Keratinocyte (primary cell): Measurements from ENCODE around the gene PCBD2. TPM values are rescaled to one million over a fixed set of nuclear protein-coding genes. Genes with fewer than 3 reads are reported as not detected.

Experiments
- DNase-seq: peaks from one replicate; pipeline ENCODE4 v3.0.0-alpha.2; 2011; ENCODE audit warnings: low read depth, missing footprints, low spot score
- FAIRE-seq: peaks from 2 replicates; lab custom pipeline; 2011; peaks lifted over from hg19 to GRCh38; lab: Jason Lieb, UNC
- H2AFZ ChIP-seq: 2 replicates; pipeline ENCODE4 v1.6.0; 2012; ENCODE audit warnings: low read length, control low read depth, inconsistent platforms; ENCODE audit not compliant: control insufficient read depth
- H3K27ac ChIP-seq: 2 replicates; pipeline ENCODE4 v1.5.1; 2011; ENCODE audit warnings: low read length; ENCODE audit not compliant: control insufficient read depth, insufficient read depth
- H3K27me3 ChIP-seq: 3 replicates; pipeline ENCODE4 v1.6.0; 2011; ENCODE audit warnings: low read length; ENCODE audit not compliant: control insufficient read depth, insufficient read depth; ENCODE audit errors: extremely low read depth
- H3K36me3 ChIP-seq, 2 experiments: 2 replicates in 1 of 2; 3 replicates in 1 of 2; pipeline ENCODE4 v1.5.1; 2011; ENCODE audit warnings: low read length in 2 of 2, mild to moderate bottlenecking in 1 of 2; ENCODE audit not compliant: control insufficient read depth in 2 of 2, insufficient read depth in 2 of 2; ENCODE audit errors: extremely low read depth in 1 of 2
- H3K4me1 ChIP-seq: 3 replicates; pipeline ENCODE4 v1.5.1; 2011; ENCODE audit warnings: low read length; ENCODE audit not compliant: control insufficient read depth, insufficient read depth; ENCODE audit errors: extremely low read depth
- H3K4me2 ChIP-seq: 3 replicates; pipeline ENCODE4 v1.6.0; 2011; ENCODE audit warnings: low read depth, low read length; ENCODE audit not compliant: control insufficient read depth, insufficient read depth; ENCODE audit errors: extremely low read depth
- H3K4me3 ChIP-seq, 3 experiments: fragments of 200-600 bp in 1 of 3; sonication (generic) in 1 of 3; 2 replicates in 2 of 3; 3 replicates in 1 of 3; pipeline ENCODE4 v1.5.1; 2011 to 2016; ENCODE audit warnings: low read length in 3 of 3, mild to moderate bottlenecking in 3 of 3, control low read depth in 2 of 3, inconsistent platforms in 1 of 3, low read depth in 1 of 3, mixed read lengths in 1 of 3, mixed run types in 1 of 3, moderate library complexity in 1 of 3; ENCODE audit not compliant: control insufficient read depth in 2 of 3, insufficient read depth in 2 of 3; ENCODE audit errors: extremely low read depth in 1 of 3
- H3K79me2 ChIP-seq: 2 replicates; pipeline ENCODE4 v1.6.0; 2012; ENCODE audit warnings: low read length; ENCODE audit not compliant: control insufficient read depth, insufficient read depth
- H3K9ac ChIP-seq: 3 replicates; pipeline ENCODE4 v1.6.0; 2011; ENCODE audit warnings: low read length; ENCODE audit not compliant: control insufficient read depth, insufficient read depth; ENCODE audit errors: extremely low read depth
- H3K9me1 ChIP-seq: 3 replicates; pipeline ENCODE4 v1.6.0; 2011; ENCODE audit warnings: low read length; ENCODE audit not compliant: control insufficient read depth, insufficient read depth; ENCODE audit errors: extremely low read depth
- H3K9me3 ChIP-seq: 2 replicates; pipeline ENCODE4 v1.5.1; 2012; ENCODE audit warnings: low read depth, low read length; ENCODE audit not compliant: control insufficient read depth
- H4K20me1 ChIP-seq: 3 replicates; pipeline ENCODE4 v1.6.0; 2011; ENCODE audit warnings: low read length; ENCODE audit not compliant: control insufficient read depth, insufficient read depth; ENCODE audit errors: extremely low read depth
- EZH2 ChIP-seq: IDR thresholded peaks from one replicate; pipeline ENCODE4 v1.6.1; 2012; ENCODE audit warnings: inconsistent platforms, mild to moderate bottlenecking, low read length, moderate library complexity
- dilution Hi-C: fragments of 300-500 bp; cut with MboI; formaldehyde crosslinking; loops from one replicate; pipeline ENCODE4 v1.7.0; 2020; ENCODE audit warnings: low sequenced_read_pairs; ENCODE audit not compliant: extremely low pct_ligation_motif_present
- polyA plus RNA-seq, 5 experiments: library from polyadenylated mRNA; depleted of rRNA in 3 of 5; stranded (reverse) in 3 of 5; stranded (forward) in 1 of 5; unstranded in 1 of 5; fragments of >200 nt; gene quantifications; 1 replicate in 1 of 5; 2 replicates in 3 of 5; 3 replicates in 1 of 5; pipeline versions ENCODE4 v1.2.1 to v1.2.3, GENCODE V29; 2011 to 2012; ENCODE audit warnings: missing spikeins in 2 of 5, low read depth in 1 of 5, low replicate concordance in 1 of 5
- TF ChIP-seq, protein P1 (sequence below), 3 experiments: IDR thresholded peaks in 1 of 3; conservative IDR thresholded peaks in 1 of 3; optimal IDR thresholded peaks in 1 of 3; 2 replicates in 2 of 3; 3 replicates in 1 of 3; pipeline versions ENCODE3 to v1.5.1; 2011; ENCODE audit warnings: low read length in 3 of 3, mild to moderate bottlenecking in 3 of 3, moderate library complexity in 2 of 3, control low read depth in 1 of 3, inconsistent platforms in 1 of 3; ENCODE audit not compliant: insufficient read depth in 2 of 3; ENCODE audit errors: extremely low read depth in 1 of 3

PCBD2 gene
- polyA plus RNA-seq, 1 donor (not counting 4 experiments of a cell fraction or from before 2014, with no cell fraction given): 6.2 TPM

DNA sequence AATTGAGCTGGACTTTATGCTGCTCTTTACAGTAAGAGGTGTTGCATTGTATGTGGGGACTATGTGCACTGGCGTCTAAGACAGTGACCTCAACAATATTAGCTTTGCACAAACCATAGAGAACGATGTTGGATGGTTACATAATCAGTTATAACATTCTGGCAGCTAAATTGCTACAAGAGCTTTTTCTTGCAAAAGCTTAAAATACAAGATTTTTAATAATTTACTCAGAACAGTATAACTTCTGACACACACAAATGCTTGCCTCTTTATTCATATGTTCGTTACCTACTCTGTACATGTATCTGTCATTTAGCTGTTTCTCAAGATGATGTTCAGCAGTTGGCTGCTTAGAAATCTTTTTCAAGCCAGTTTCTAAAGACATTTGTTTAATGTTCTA is 47.5 kb upstream of the PCBD2 start:
- no peak overlapping the region for H2AFZ ChIP-seq
- no peaks in the 10 kb centered on the region for H3K9me1 ChIP-seq
- no peak overlapping the region for H3K4me3 ChIP-seq
- FAIRE-seq (no peak), DNase-seq (no peak)
- dilution Hi-C loops: no loop called here
- no peaks in the 10 kb centered on the region for H4K20me1 ChIP-seq
- no peaks in the 10 kb centered on the region for H3K4me1 ChIP-seq
- H3K79me2 ChIP-seq: peaks cover 16% of the 10 kb centered on the region
- H3K9me3 ChIP-seq: no peaks in the 10 kb centered on the region
- H3K27ac ChIP-seq: no peak overlapping the region
- H3K4me2 ChIP-seq: no peak overlapping the region
- peaks cover 15 to 19% of the 10 kb centered on the region in 2 experiments for H3K36me3 ChIP-seq
- H3K9ac ChIP-seq: no peak overlapping the region
- no peaks in the 10 kb centered on the region for H3K27me3 ChIP-seq
- TF ChIP-seq, protein P1, sequence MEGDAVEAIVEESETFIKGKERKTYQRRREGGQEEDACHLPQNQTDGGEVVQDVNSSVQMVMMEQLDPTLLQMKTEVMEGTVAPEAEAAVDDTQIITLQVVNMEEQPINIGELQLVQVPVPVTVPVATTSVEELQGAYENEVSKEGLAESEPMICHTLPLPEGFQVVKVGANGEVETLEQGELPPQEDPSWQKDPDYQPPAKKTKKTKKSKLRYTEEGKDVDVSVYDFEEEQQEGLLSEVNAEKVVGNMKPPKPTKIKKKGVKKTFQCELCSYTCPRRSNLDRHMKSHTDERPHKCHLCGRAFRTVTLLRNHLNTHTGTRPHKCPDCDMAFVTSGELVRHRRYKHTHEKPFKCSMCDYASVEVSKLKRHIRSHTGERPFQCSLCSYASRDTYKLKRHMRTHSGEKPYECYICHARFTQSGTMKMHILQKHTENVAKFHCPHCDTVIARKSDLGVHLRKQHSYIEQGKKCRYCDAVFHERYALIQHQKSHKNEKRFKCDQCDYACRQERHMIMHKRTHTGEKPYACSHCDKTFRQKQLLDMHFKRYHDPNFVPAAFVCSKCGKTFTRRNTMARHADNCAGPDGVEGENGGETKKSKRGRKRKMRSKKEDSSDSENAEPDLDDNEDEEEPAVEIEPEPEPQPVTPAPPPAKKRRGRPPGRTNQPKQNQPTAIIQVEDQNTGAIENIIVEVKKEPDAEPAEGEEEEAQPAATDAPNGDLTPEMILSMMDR (optimal IDR thresholded peaks at IDR 0.05 in 1 of 3, IDR thresholded peaks at IDR 0.05 in 1 of 3, conservative IDR thresholded peaks at IDR 0.05 in 1 of 3; ENCODE audit: extremely low read depth in 1 of 3, insufficient read depth in 2 of 3, low read length in 3 of 3): no peak
- no peak for TF ChIP-seq EZH2

DNA sequence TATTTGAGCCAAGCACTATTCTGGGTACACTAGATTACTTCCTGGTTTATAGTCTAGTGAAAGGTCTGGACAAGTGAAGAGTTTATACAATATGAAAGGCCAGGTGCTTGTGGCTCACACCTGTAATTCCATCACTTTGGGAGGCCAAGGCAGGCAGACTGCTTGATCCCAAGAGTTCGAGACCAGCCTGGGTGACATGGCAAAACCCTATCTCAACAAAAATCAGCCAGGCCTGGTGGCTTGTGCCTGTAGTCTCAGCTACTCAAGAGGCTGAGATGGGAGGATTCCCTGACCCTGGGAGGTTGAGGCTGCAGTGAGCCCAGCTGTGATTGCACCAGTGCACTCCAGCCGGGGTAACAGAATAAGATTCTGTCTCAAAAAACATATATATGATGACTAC is 40.2 kb upstream of the PCBD2 start:
- FAIRE-seq (no peak), DNase-seq (no peak)
- Histone ChIP-seq H3K4me2 (no peak overlapping the region), H3K27me3 (no peaks in the 10 kb centered on the region), H3K27ac (no peak overlapping the region), H3K9ac (no peak overlapping the region), H3K36me3 (peaks cover 2 to 6% of the 10 kb centered on the region in 2 experiments), H2AFZ (no peak overlapping the region), H3K9me1 (no peaks in the 10 kb centered on the region), H3K9me3 (no peaks in the 10 kb centered on the region), H4K20me1 (no peaks in the 10 kb centered on the region), H3K4me3 (no peak overlapping the region), H3K79me2 (no peaks in the 10 kb centered on the region), H3K4me1 (no peaks in the 10 kb centered on the region)
- dilution Hi-C loops: no loop called here
- TF ChIP-seq, protein P1 (optimal IDR thresholded peaks at IDR 0.05 in 1 of 3, IDR thresholded peaks at IDR 0.05 in 1 of 3, conservative IDR thresholded peaks at IDR 0.05 in 1 of 3; ENCODE audit: extremely low read depth in 1 of 3, insufficient read depth in 2 of 3, low read length in 3 of 3): no peak
- TF ChIP-seq EZH2: no peak
